Adrenal gland (tissue), 5 donors: ENCODE data around the gene TNS1.

Source experiments
- CTCF ChIP-seq, 6 experiments: fragments of 450-650 bp in 4 of 6; fragments of 200-600 bp in 2 of 6; sonication (generic) in 1 of 6; IDR thresholded peaks; 1 replicate in 5 of 6; 2 replicates in 1 of 6; pipeline versions ENCODE4 v1.5.1 to v1.8.0; 2016 to 2021; ENCODE audit warnings: antibody characterized with exemption in 6 of 6, mild to moderate bottlenecking in 2 of 6, moderate library complexity in 1 of 6
- POLR2A ChIP-seq, 2 donors: fragments of 450-650 bp; IDR thresholded peaks; one replicate each; pipeline ENCODE4 v1.6.1; 2017; ENCODE audit warnings: antibody characterized with exemption in 2 of 2, mild to moderate bottlenecking in 2 of 2, moderate library complexity in 1 of 2
- donor health status: DM: no; HTN: no; CAD: no.

GRCh38 chr2:217913436-217913835 lies 89.4 kb downstream of the TNS1 start:
- TF ChIP-seq POLR2A (IDR thresholded peaks at IDR 0.05) (no peak), CTCF (IDR thresholded peaks at IDR 0.05) (peak in 4 of 6 experiments; percentile 16 to 50 (median 46))
